ENCODE results near the gene MAN2A1. TPM values are rescaled to one million over a fixed set of nuclear protein-coding genes. Genes with fewer than 3 reads are reported as not detected.
A peak's percentile ranks its signal among the peaks of the same experiment; 100 is the strongest.

MAN2A1 gene
- total RNA-seq, 4 donors from 2014 or later: 38.3 to 51.9 (median 46.2) TPM

DNA sequence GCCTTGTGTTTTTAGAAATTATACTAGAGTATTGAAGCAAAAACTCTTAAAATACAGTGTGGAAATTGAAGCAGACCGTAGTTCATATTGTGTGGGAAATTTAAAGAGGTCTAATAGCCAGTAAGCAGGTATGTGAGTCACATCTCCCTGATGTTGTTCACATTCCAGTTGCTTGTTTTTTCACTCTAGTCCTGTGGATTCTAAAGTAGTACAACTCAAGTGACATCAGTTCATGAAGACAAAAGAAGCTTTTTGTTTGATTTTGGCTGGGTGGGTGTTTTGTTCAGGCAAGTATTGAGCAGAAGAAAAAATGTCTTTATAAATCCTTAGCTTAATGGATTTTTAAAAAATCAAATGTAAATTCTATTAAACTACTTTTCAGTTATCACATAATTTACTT, 216.2 kb downstream of the MAN2A1 start:
- ATAC-seq (ENCODE audit: low FRiP score): no peak
- TF ChIP-seq, protein P1, sequence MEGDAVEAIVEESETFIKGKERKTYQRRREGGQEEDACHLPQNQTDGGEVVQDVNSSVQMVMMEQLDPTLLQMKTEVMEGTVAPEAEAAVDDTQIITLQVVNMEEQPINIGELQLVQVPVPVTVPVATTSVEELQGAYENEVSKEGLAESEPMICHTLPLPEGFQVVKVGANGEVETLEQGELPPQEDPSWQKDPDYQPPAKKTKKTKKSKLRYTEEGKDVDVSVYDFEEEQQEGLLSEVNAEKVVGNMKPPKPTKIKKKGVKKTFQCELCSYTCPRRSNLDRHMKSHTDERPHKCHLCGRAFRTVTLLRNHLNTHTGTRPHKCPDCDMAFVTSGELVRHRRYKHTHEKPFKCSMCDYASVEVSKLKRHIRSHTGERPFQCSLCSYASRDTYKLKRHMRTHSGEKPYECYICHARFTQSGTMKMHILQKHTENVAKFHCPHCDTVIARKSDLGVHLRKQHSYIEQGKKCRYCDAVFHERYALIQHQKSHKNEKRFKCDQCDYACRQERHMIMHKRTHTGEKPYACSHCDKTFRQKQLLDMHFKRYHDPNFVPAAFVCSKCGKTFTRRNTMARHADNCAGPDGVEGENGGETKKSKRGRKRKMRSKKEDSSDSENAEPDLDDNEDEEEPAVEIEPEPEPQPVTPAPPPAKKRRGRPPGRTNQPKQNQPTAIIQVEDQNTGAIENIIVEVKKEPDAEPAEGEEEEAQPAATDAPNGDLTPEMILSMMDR (IDR thresholded peaks at IDR 0.05): no peak
- no peak for DNase-seq (ENCODE audit: low spot score)

GRCh38 chr5:109907189-109907588, 217.5 kb downstream of the MAN2A1 start:
- TF ChIP-seq, protein P1 (IDR thresholded peaks at IDR 0.05): no peak
- ATAC-seq (ENCODE audit: low FRiP score) (peak; percentile 10), DNase-seq (ENCODE audit: low spot score) (no peak)

- TF ChIP-seq, protein P1 (IDR thresholded peaks at IDR 0.05): no peak
- ATAC-seq (ENCODE audit: low FRiP score) (peak; percentile 66), DNase-seq (ENCODE audit: low spot score) (no peak)
Measured at GRCh38 chr5:109907731-109908130, 218.0 kb downstream of the MAN2A1 start.

GRCh38 chr5:109908366-109908765, 218.6 kb downstream of the MAN2A1 start:
- TF ChIP-seq, protein P1 (IDR thresholded peaks at IDR 0.05): no peak

DNA sequence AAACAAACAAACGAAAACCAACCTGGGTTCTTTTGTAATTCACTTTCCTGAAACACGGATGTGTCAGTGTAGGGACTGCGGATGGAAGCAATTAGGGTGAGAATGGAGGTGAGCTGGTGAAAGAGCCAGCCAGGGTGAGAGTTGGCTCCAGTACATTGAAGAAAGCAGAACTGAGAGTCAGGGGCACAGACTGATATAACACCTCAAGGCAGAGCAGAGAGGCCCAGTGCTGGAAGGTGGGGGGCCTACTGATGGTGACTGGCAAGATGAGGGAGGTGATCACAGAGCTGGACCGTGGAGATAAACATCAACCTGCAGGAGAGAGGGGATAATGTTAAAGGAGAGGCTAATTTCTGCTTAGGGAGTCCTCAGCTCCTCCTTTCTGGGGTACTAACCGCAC, 221.1 kb downstream of the MAN2A1 start:
- no peak for ATAC-seq (ENCODE audit: low FRiP score)
- no peak for DNase-seq (ENCODE audit: low spot score)
- TF ChIP-seq, protein P1 (IDR thresholded peaks at IDR 0.05): no peak

More at GRCh38 chr5:109908366-109908765, 218.6 kb downstream of the MAN2A1 start:
- DNase-seq (ENCODE audit: low spot score) (no peak), ATAC-seq (ENCODE audit: low FRiP score) (no peak)

- TF ChIP-seq, protein P1 (IDR thresholded peaks at IDR 0.05): no peak
- ATAC-seq (ENCODE audit: low FRiP score): no peak
- DNase-seq (ENCODE audit: low spot score): no peak
Measured at GRCh38 chr5:109911731-109912130, 222.0 kb downstream of the MAN2A1 start.

- DNase-seq (ENCODE audit: low spot score) (no peak), ATAC-seq (ENCODE audit: low FRiP score) (no peak)
- TF ChIP-seq, protein P1 (IDR thresholded peaks at IDR 0.05): no peak
Measured at GRCh38 chr5:109914906-109915305, 225.2 kb downstream of the MAN2A1 start.
